Neuronal stem cell (in vitro differentiated cells): ENCODE results near the gene RALGDS.

Experiments
- DNase-seq: peaks from one replicate; pipeline ENCODE4 v3.0.0-alpha.2; 2013; ENCODE audit warnings: low spot score
- H2AFZ ChIP-seq: one replicate; pipeline ENCODE4 v1.6.1; 2013; ENCODE audit warnings: mild to moderate bottlenecking, low read length, inconsistent platforms
- H2AK5ac ChIP-seq: 2 replicates; pipeline ENCODE4 v1.6.1; 2013; ENCODE audit warnings: low read depth, mild to moderate bottlenecking, inconsistent platforms, low read length, moderate library complexity, mixed read lengths
- H2BK120ac ChIP-seq: 2 replicates; pipeline ENCODE4 v1.6.1; 2013; ENCODE audit warnings: low read depth, mild to moderate bottlenecking, inconsistent platforms, low read length, moderate library complexity, mixed read lengths
- H2BK12ac ChIP-seq: one replicate; pipeline ENCODE4 v1.6.1; 2013; ENCODE audit warnings: low read length, inconsistent platforms
- H2BK15ac ChIP-seq: 2 replicates; pipeline ENCODE4 v1.6.1; 2013; ENCODE audit warnings: mild to moderate bottlenecking, low read length, inconsistent platforms, mixed read lengths
- H2BK5ac ChIP-seq: one replicate; pipeline ENCODE4 v1.6.1; 2013; ENCODE audit warnings: inconsistent platforms, mild to moderate bottlenecking, low read length, moderate library complexity
- H3K14ac ChIP-seq: one replicate; pipeline ENCODE4 v1.6.1; 2013; ENCODE audit warnings: low read length, inconsistent platforms
- H3K18ac ChIP-seq: 2 replicates; pipeline ENCODE4 v1.6.1; 2013; ENCODE audit warnings: low read length, inconsistent platforms
- H3K23ac ChIP-seq: 2 replicates; pipeline ENCODE4 v1.6.1; 2013; ENCODE audit warnings: low read depth, mild to moderate bottlenecking, mixed read lengths, low read length, inconsistent platforms; ENCODE audit not compliant: poor library complexity
- H3K27ac ChIP-seq: replicated peaks from 3 replicates; pipeline ENCODE4 v1.5.1; 2013; ENCODE audit warnings: low read length, inconsistent platforms
- H3K27me3 ChIP-seq, 3 experiments: 2 replicates each; pipeline ENCODE4 v1.6.1; 2013; ENCODE audit warnings: low read length in 3 of 3, mild to moderate bottlenecking in 2 of 3, inconsistent platforms in 1 of 3, low read depth in 1 of 3, mixed read lengths in 1 of 3, moderate library complexity in 1 of 3; ENCODE audit not compliant: control insufficient read depth in 3 of 3, insufficient read depth in 3 of 3
- H3K36me3 ChIP-seq, 2 donors: replicated peaks in 1 of 2; 2 replicates each; pipeline ENCODE4 v1.6.1; 2013; ENCODE audit warnings: low read length in 2 of 2; ENCODE audit not compliant: control insufficient read depth in 2 of 2, insufficient read depth in 2 of 2
- H3K4ac ChIP-seq: 2 replicates; pipeline ENCODE4 v1.6.1; 2013; ENCODE audit warnings: inconsistent platforms, mild to moderate bottlenecking, low read length, moderate library complexity
- H3K4me1 ChIP-seq, 2 donors: 1 replicate in 1 of 2; 2 replicates in 1 of 2; pipeline ENCODE4 v1.6.1; 2013; ENCODE audit warnings: low read length in 2 of 2, low read depth in 1 of 2; ENCODE audit not compliant: control insufficient read depth in 2 of 2, insufficient read depth in 1 of 2
- H3K4me2 ChIP-seq: one replicate; pipeline ENCODE4 v1.6.1; 2013; ENCODE audit warnings: mild to moderate bottlenecking, low read length, inconsistent platforms; ENCODE audit not compliant: insufficient read depth, poor library complexity, severe bottlenecking
- H3K4me3 ChIP-seq, 2 donors: 2 replicates each; pipeline ENCODE4 v1.5.1; 2013; ENCODE audit warnings: low read length in 2 of 2, mild to moderate bottlenecking in 2 of 2, inconsistent platforms in 1 of 2, moderate library complexity in 1 of 2
- H3K79me1 ChIP-seq: one replicate; pipeline ENCODE4 v1.6.1; 2013; ENCODE audit warnings: low read depth, mild to moderate bottlenecking, inconsistent platforms, low read length, moderate library complexity
- H3K9ac ChIP-seq: one replicate; pipeline ENCODE4 v1.6.1; 2013; ENCODE audit warnings: mild to moderate bottlenecking, low read depth, low read length, inconsistent platforms; ENCODE audit not compliant: poor library complexity
- H3K9me3 ChIP-seq, 2 donors: replicated peaks in 1 of 2; 2 replicates each; pipeline versions ENCODE3 to v1.6.1; 2013; ENCODE audit warnings: low read length in 2 of 2, mild to moderate bottlenecking in 2 of 2, inconsistent platforms in 1 of 2, low read depth in 1 of 2, mixed read lengths in 1 of 2, moderate library complexity in 1 of 2; ENCODE audit not compliant: control insufficient read depth in 2 of 2, insufficient read depth in 1 of 2
- H4K8ac ChIP-seq: one replicate; pipeline ENCODE4 v1.6.1; 2013; ENCODE audit warnings: low read depth, mild to moderate bottlenecking, inconsistent platforms, low read length, moderate library complexity
- H4K91ac ChIP-seq: one replicate; pipeline ENCODE4 v1.6.1; 2013; ENCODE audit warnings: low read length, low read depth, mild to moderate bottlenecking, inconsistent platforms; ENCODE audit not compliant: poor library complexity
- WGBS, 2 donors: extraction: QIAGEN DNeasy Blood & Tissue Kit; methylation state at CpG; one replicate each; pipeline ENCODE4 v1.1.7; 2013; ENCODE audit warnings: missing lambda C conversion rate in 2 of 2, mixed read lengths in 1 of 2; ENCODE audit not compliant: insufficient read length in 2 of 2, insufficient replicate concordance in 1 of 2; ENCODE audit errors: extremely low coverage in 2 of 2; 5-methylcytosine and 5-hydroxymethylcytosine counted together

RALGDS gene

DNA sequence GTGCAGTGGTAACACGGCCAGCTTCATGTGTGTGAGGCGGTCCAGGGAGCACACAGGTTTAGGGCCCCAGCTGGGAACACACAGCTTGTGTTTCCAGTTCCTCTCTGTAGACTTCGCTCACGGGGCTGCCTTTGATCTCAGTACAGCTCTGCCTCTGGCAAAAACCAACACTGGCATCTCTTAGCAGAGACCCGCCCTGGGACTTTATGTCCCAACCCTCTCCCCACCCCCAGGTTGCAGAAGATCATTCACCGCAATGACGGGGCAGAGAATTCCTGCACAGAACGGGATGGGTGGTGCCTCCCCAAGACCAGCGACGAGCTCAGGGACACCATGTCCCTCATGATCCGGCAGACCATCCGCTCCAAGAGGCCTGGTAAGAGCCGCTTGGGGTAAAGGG lies 64.5 kb downstream of the RALGDS start:
- H3K9me3 ChIP-seq = no peaks in the 10 kb centered on the region
- no peak overlapping the region for H4K8ac ChIP-seq
- peaks cover 3% of the 10 kb centered on the region for H3K79me1 ChIP-seq
- H3K23ac ChIP-seq = no peak overlapping the region
- WGBS, 2 donors = no CpG with 5 or more reads among the region's 13 CpGs
- H2AK5ac ChIP-seq = no peak overlapping the region
- no peak overlapping the region for H3K14ac ChIP-seq
- H2BK15ac ChIP-seq = no peak overlapping the region
- H3K27me3 ChIP-seq = no peaks in the 10 kb centered on the region
- no peak overlapping the region for H3K27ac ChIP-seq
- H3K18ac ChIP-seq = no peak overlapping the region
- H3K36me3 ChIP-seq = peaks cover 48 to 73% of the 10 kb centered on the region in 2 donors
- H3K4me3 ChIP-seq = no peak overlapping the region
- no peak overlapping the region for H2BK120ac ChIP-seq
- DNase-seq = no peak
- H4K91ac ChIP-seq = no peak overlapping the region
- no peak overlapping the region for H3K4me2 ChIP-seq
- no peak overlapping the region for H2BK5ac ChIP-seq
- no peak overlapping the region for H2AFZ ChIP-seq
- no peak overlapping the region for H3K9ac ChIP-seq
- no peak overlapping the region for H3K4ac ChIP-seq
- H2BK12ac ChIP-seq = no peak overlapping the region
- H3K4me1 ChIP-seq = peaks cover 13 to 16% of the 10 kb centered on the region in 2 donors

- no peak overlapping the region for H2BK15ac ChIP-seq
- peaks cover 7 to 10% of the 10 kb centered on the region in 2 donors for H3K4me1 ChIP-seq
Measured at GRCh38 chr9:133055788-133056420, 65.1 kb downstream of the RALGDS start.

DNA sequence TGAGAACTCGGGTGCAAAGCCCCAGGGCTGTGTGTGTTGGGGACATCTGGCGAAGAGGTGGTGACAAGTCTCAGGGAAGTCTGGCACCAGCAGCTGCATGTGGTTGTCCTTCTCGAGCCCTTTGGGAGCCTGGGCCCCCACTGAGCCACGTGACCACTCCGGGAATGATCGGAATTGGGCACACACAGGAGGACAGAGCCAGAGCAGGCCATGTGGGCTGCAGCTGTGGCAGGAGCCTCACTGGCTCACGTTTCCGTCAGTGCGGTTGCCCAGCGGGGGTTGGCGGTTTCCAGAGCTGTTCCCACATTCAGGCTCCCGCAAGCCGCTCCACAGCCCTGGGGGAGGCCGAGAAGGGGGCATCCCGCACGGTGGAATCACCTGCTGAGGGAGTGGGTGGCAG lies 66.1 kb downstream of the RALGDS start:
- Histone ChIP-seq H3K9me3 (no peaks in the 10 kb centered on the region), H2BK5ac (no peak overlapping the region), H2AFZ (no peak overlapping the region), H3K36me3 (peaks cover 60 to 89% of the 10 kb centered on the region in 2 donors), H2BK120ac (no peak overlapping the region), H2BK12ac (no peak overlapping the region), H3K23ac (no peak overlapping the region), H3K14ac (no peak overlapping the region), H3K27ac (no peak overlapping the region), H3K4me3 (no peak overlapping the region), H3K79me1 (peaks cover 5% of the 10 kb centered on the region), H3K4me1 (peaks cover 3 to 4% of the 10 kb centered on the region in 2 donors), H4K91ac (no peak overlapping the region), H3K9ac (no peak overlapping the region), H2AK5ac (no peak overlapping the region), H4K8ac (no peak overlapping the region), H3K4ac (no peak overlapping the region), H2BK15ac (no peak overlapping the region), H3K18ac (no peak overlapping the region), H3K4me2 (no peak overlapping the region), H3K27me3 (no peaks in the 10 kb centered on the region)
- no CpG with 5 or more reads among the region's 16 CpGs for WGBS, 2 donors
- DNase-seq = no peak

More at GRCh38 chr9:133055788-133056420, 65.1 kb downstream of the RALGDS start:
- Histone ChIP-seq H3K23ac (no peak overlapping the region), H3K4me2 (no peak overlapping the region), H2BK5ac (no peak overlapping the region), H2AK5ac (no peak overlapping the region), H2BK12ac (no peak overlapping the region), H4K91ac (no peak overlapping the region), H3K9me3 (no peaks in the 10 kb centered on the region), H3K36me3 (peaks cover 53 to 80% of the 10 kb centered on the region in 2 donors), H3K27ac (no peak overlapping the region), H3K27me3 (no peaks in the 10 kb centered on the region), H3K79me1 (peaks cover 3% of the 10 kb centered on the region), H3K4ac (no peak overlapping the region), H4K8ac (no peak overlapping the region), H2AFZ (no peak overlapping the region), H3K18ac (no peak overlapping the region), H3K14ac (no peak overlapping the region), H2BK120ac (no peak overlapping the region), H3K4me3 (no peak overlapping the region), H3K9ac (no peak overlapping the region)
- no peak for DNase-seq
- WGBS, 2 donors = no CpG with 5 or more reads among the region's 17 CpGs

GRCh38 chr9:133054194-133054890 lies 66.7 kb downstream of the RALGDS start:
- Histone ChIP-seq H2BK15ac (no peak overlapping the region), H3K4me2 (no peak overlapping the region), H3K14ac (no peak overlapping the region), H3K18ac (no peak overlapping the region), H3K4me3 (no peak overlapping the region), H3K27me3 (no peaks in the 10 kb centered on the region), H2BK120ac (no peak overlapping the region), H2AFZ (no peak overlapping the region), H3K36me3 (peaks cover 63 to 93% of the 10 kb centered on the region in 2 donors), H3K79me1 (peaks cover 7% of the 10 kb centered on the region), H3K23ac (peak overlapping the region; percentile 53), H2BK12ac (no peak overlapping the region), H3K9ac (no peak overlapping the region), H3K4ac (no peak overlapping the region), H3K27ac (no peak overlapping the region), H4K91ac (no peak overlapping the region), H3K9me3 (no peaks in the 10 kb centered on the region), H4K8ac (no peak overlapping the region), H2AK5ac (no peak overlapping the region), H2BK5ac (no peak overlapping the region), H3K4me1 (no peaks in the 10 kb centered on the region)
- WGBS, 2 donors = no CpG with 5 or more reads among the region's 24 CpGs
- DNase-seq = no peak
